Liver (tissue), 9 donors: Measurements from ENCODE around the gene PARD3B. TPM values are rescaled to one million over a fixed set of nuclear protein-coding genes. Genes with fewer than 3 reads are reported as not detected.

ENCODE experiments used
- DNase-seq: peaks from one replicate; pipeline ENCODE4 v3.0.0-alpha.2; 2017; ENCODE audit warnings: low spot score
- H3K27ac ChIP-seq, 2 donors: one replicate each; pipeline ENCODE4 v1.7.0; 2013; ENCODE audit warnings: inconsistent platforms in 2 of 2, low read length in 2 of 2, control low read depth in 1 of 2, low read depth in 1 of 2, mild to moderate bottlenecking in 1 of 2
- H3K27me3 ChIP-seq, 4 donors: one replicate each; pipeline versions ENCODE4 v1.6.1 to v1.7.0; 2013; ENCODE audit warnings: low read length in 3 of 4, inconsistent platforms in 1 of 4, mild to moderate bottlenecking in 1 of 4, moderate library complexity in 1 of 4; ENCODE audit not compliant: control insufficient read depth in 4 of 4, insufficient read depth in 4 of 4
- H3K36me3 ChIP-seq, 4 donors: one replicate each; pipeline versions ENCODE4 v1.6.1 to v1.7.0; 2013; ENCODE audit warnings: low read length in 3 of 4, mild to moderate bottlenecking in 3 of 4, low read depth in 1 of 4, moderate library complexity in 1 of 4; ENCODE audit not compliant: control insufficient read depth in 4 of 4, insufficient read depth in 3 of 4
- H3K4me1 ChIP-seq, 4 donors: one replicate each; pipeline versions ENCODE4 v1.6.1 to v1.7.0; 2013; ENCODE audit warnings: low read length in 3 of 4, mild to moderate bottlenecking in 3 of 4, moderate library complexity in 1 of 4; ENCODE audit not compliant: control insufficient read depth in 4 of 4, insufficient read depth in 4 of 4
- H3K4me3 ChIP-seq, 3 donors: one replicate each; pipeline versions ENCODE4 v1.6.1 to v1.7.0; 2013; ENCODE audit warnings: low read length in 3 of 3, control low read depth in 1 of 3, low read depth in 1 of 3, mild to moderate bottlenecking in 1 of 3
- H3K9ac ChIP-seq, 2 donors: one replicate each; pipeline ENCODE4 v1.7.0; 2013; ENCODE audit warnings: low read length in 2 of 2, mild to moderate bottlenecking in 2 of 2, moderate library complexity in 2 of 2, control low read depth in 1 of 2, low read depth in 1 of 2
- H3K9me3 ChIP-seq, 4 donors: one replicate each; pipeline versions ENCODE4 v1.6.1 to v1.7.0; 2013; ENCODE audit warnings: low read length in 3 of 4; ENCODE audit not compliant: control insufficient read depth in 4 of 4
- EGR1 ChIP-seq, 2 donors: IDR thresholded peaks; 2 replicates each; pipeline ENCODE4 v1.6.1; 2016 to 2018; ENCODE audit warnings: antibody characterized with exemption in 2 of 2, low read depth in 2 of 2
- FOXA1 ChIP-seq: IDR thresholded peaks from 2 replicates; pipeline ENCODE4 v1.6.1; 2016; ENCODE audit warnings: antibody characterized with exemption
- FOXA2 ChIP-seq: IDR thresholded peaks from 2 replicates; pipeline ENCODE4 v1.6.1; 2016; ENCODE audit warnings: antibody characterized with exemption
- GABPA ChIP-seq, 2 donors: IDR thresholded peaks in 1 of 2; conservative IDR thresholded peaks in 1 of 2; 2 replicates each; pipeline ENCODE4 v1.6.1; 2016; ENCODE audit warnings: antibody characterized with exemption in 2 of 2, mild to moderate bottlenecking in 1 of 2, moderate library complexity in 1 of 2
- HNF4A ChIP-seq, 2 donors: conservative IDR thresholded peaks; 2 replicates each; pipeline ENCODE4 v1.6.1; 2016; ENCODE audit warnings: antibody characterized with exemption in 2 of 2, mild to moderate bottlenecking in 2 of 2
- HNF4G ChIP-seq: IDR thresholded peaks from 2 replicates; pipeline ENCODE4 v1.6.1; 2016; ENCODE audit warnings: antibody characterized with exemption
- JUND ChIP-seq, 2 donors: IDR thresholded peaks; 2 replicates each; pipeline ENCODE4 v1.6.1; 2016; ENCODE audit warnings: antibody characterized with exemption in 2 of 2
- RAD21 ChIP-seq, 2 donors: IDR thresholded peaks; 2 replicates each; pipeline ENCODE4 v1.6.1; 2016; ENCODE audit warnings: antibody characterized with exemption in 2 of 2, mild to moderate bottlenecking in 2 of 2
- RXRA ChIP-seq, 2 donors: IDR thresholded peaks; 2 replicates each; pipeline ENCODE4 v1.6.1; 2017 to 2018; ENCODE audit warnings: antibody characterized with exemption in 2 of 2, mild to moderate bottlenecking in 1 of 2
- SP1 ChIP-seq: IDR thresholded peaks from 2 replicates; pipeline ENCODE4 v1.6.1; 2018; ENCODE audit warnings: antibody characterized with exemption, mild to moderate bottlenecking
- TAF1 ChIP-seq: conservative IDR thresholded peaks from 2 replicates; pipeline ENCODE4 v1.6.1; 2016; ENCODE audit warnings: antibody characterized with exemption, mild to moderate bottlenecking
- YY1 ChIP-seq: IDR thresholded peaks from 2 replicates; pipeline ENCODE4 v1.6.1; 2016; ENCODE audit warnings: antibody characterized with exemption, mild to moderate bottlenecking
- WGBS: extraction: QIAGEN DNeasy Blood & Tissue Kit; methylation state at CpG from one replicate; pipeline ENCODE4 v1.1.7; 2013; 5-methylcytosine and 5-hydroxymethylcytosine counted together
- polyA plus RNA-seq, 2 donors: library from polyadenylated mRNA; stranded (reverse) in 1 of 2; unstranded in 1 of 2; fragments of 200-250 nt in 1 of 2; fragments of >200 nt in 1 of 2; fragmentation: Nextera tagmentation in 1 of 2; extraction: Ambion mirVana in 1 of 2; gene quantifications; one replicate each; pipeline versions ENCODE4 v1.2.1 to v1.2.3, GENCODE V29; 2013 to 2015
- total RNA-seq, 2 donors: library from RNA; depleted of rRNA; stranded (reverse); fragments of >200 nt; gene quantifications; one replicate each; pipeline ENCODE4 v1.2.3, GENCODE V29; 2014
- TF ChIP-seq, protein P1 (sequence below): fragments of 150-350 bp; IDR thresholded peaks from 2 replicates; pipeline ENCODE4 v1.5.1; 2017; ENCODE audit warnings: improper control_type of control experiment, low read depth, low read length; ENCODE audit not compliant: missing input control
- TF ChIP-seq, protein P2 (sequence below): IDR thresholded peaks from 2 replicates; pipeline ENCODE4 v1.6.1; 2016; ENCODE audit warnings: antibody characterized with exemption, mild to moderate bottlenecking
- TF ChIP-seq, protein P3 (sequence below): IDR thresholded peaks from 2 replicates; pipeline ENCODE4 v1.6.1; 2016; ENCODE audit warnings: antibody characterized with exemption
- TF ChIP-seq, protein P4 (sequence below): IDR thresholded peaks from 2 replicates; pipeline ENCODE4 v1.6.1; 2016; ENCODE audit warnings: antibody characterized with exemption
- TF ChIP-seq, protein P5 (sequence below): IDR thresholded peaks from 2 replicates; pipeline ENCODE4 v1.6.1; 2016; ENCODE audit warnings: antibody characterized with exemption
- donor health status: healthy.
- donor health status: healthy.
- donor health status: healthy.
- donor health status: healthy.
- donor health status: healthy.

Gene PARD3B
- total and polyA plus RNA-seq, 4 donors, result 1.1 to 10.3 (median 3.7) TPM

DNA sequence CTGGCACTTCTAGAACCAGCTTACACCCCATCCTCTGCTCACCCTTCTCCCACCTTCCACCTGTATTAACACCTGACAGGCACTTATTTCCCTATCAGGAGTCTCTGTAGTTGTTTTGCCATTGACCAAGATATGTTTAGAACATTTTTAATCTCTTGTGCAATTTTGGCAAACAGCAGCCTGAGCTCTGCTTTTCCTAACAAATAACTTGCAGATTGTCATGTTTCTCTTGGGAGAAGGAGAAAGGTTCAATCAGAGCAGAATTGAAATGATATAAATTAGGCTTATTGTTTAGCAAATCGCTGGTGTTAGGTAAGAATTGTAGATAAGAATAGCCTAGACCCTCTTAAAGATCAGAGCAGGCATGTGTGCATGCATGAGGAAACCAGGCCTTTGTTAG is 225.5 kb downstream of the PARD3B start:
- no peaks in the 10 kb centered on the region for H3K4me1 ChIP-seq
- H3K9me3 ChIP-seq, result peaks cover 0 to 1% (median 0%) of the 10 kb centered on the region in 4 donors
- WGBS, result 82% methylated on average over 1 of the region's 1 CpG
- no peak overlapping the region for H3K27ac ChIP-seq
- no peak overlapping the region for H3K9ac ChIP-seq
- TF ChIP-seq FOXA2 (no peak), SP1 (no peak), RAD21 (IDR thresholded peaks at IDR 0.05) (no peak), HNF4G (no peak), FOXA1 (no peak), YY1 (no peak), EGR1 (IDR thresholded peaks at IDR 0.05; ENCODE audit: low read depth in 2 of 2) (no peak), TAF1 (no peak), HNF4A (conservative IDR thresholded peaks at IDR 0.05) (no peak), GABPA (IDR thresholded peaks at IDR 0.05 in 1 of 2, conservative IDR thresholded peaks at IDR 0.05 in 1 of 2) (no peak), RXRA (IDR thresholded peaks at IDR 0.05) (no peak), JUND (IDR thresholded peaks at IDR 0.05) (no peak)
- TF ChIP-seq, protein P1, sequence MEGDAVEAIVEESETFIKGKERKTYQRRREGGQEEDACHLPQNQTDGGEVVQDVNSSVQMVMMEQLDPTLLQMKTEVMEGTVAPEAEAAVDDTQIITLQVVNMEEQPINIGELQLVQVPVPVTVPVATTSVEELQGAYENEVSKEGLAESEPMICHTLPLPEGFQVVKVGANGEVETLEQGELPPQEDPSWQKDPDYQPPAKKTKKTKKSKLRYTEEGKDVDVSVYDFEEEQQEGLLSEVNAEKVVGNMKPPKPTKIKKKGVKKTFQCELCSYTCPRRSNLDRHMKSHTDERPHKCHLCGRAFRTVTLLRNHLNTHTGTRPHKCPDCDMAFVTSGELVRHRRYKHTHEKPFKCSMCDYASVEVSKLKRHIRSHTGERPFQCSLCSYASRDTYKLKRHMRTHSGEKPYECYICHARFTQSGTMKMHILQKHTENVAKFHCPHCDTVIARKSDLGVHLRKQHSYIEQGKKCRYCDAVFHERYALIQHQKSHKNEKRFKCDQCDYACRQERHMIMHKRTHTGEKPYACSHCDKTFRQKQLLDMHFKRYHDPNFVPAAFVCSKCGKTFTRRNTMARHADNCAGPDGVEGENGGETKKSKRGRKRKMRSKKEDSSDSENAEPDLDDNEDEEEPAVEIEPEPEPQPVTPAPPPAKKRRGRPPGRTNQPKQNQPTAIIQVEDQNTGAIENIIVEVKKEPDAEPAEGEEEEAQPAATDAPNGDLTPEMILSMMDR, result no peak
- TF ChIP-seq, protein P2, sequence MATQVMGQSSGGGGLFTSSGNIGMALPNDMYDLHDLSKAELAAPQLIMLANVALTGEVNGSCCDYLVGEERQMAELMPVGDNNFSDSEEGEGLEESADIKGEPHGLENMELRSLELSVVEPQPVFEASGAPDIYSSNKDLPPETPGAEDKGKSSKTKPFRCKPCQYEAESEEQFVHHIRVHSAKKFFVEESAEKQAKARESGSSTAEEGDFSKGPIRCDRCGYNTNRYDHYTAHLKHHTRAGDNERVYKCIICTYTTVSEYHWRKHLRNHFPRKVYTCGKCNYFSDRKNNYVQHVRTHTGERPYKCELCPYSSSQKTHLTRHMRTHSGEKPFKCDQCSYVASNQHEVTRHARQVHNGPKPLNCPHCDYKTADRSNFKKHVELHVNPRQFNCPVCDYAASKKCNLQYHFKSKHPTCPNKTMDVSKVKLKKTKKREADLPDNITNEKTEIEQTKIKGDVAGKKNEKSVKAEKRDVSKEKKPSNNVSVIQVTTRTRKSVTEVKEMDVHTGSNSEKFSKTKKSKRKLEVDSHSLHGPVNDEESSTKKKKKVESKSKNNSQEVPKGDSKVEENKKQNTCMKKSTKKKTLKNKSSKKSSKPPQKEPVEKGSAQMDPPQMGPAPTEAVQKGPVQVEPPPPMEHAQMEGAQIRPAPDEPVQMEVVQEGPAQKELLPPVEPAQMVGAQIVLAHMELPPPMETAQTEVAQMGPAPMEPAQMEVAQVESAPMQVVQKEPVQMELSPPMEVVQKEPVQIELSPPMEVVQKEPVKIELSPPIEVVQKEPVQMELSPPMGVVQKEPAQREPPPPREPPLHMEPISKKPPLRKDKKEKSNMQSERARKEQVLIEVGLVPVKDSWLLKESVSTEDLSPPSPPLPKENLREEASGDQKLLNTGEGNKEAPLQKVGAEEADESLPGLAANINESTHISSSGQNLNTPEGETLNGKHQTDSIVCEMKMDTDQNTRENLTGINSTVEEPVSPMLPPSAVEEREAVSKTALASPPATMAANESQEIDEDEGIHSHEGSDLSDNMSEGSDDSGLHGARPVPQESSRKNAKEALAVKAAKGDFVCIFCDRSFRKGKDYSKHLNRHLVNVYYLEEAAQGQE, result no peak
- TF ChIP-seq, protein P3, sequence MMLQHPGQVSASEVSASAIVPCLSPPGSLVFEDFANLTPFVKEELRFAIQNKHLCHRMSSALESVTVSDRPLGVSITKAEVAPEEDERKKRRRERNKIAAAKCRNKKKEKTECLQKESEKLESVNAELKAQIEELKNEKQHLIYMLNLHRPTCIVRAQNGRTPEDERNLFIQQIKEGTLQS, result no peak
- H3K4me3 ChIP-seq, result no peak overlapping the region
- no peak for DNase-seq
- H3K36me3 ChIP-seq, result no peaks in the 10 kb centered on the region
- no peaks in the 10 kb centered on the region for H3K27me3 ChIP-seq

DNA sequence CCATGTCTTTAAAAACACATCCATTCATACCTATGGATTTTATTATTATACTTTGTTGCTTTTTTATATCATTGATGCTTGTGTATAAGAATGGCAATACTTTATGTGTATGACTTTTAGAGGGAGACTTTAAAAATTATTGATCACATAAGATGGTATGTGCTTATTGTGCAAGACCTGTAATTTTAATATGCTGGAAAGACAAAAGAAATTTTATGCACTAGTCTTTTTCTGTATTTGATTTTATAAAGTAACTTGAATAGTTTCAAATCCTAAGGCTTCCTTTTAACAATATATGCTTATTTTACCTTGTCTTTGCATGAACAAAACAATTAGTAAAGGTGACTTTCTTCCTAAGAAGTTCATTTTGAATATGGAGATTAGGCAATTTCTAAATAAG is 226.4 kb downstream of the PARD3B start:
- no peaks in the 10 kb centered on the region for H3K36me3 ChIP-seq
- H3K27ac ChIP-seq, result no peak overlapping the region
- TF ChIP-seq RXRA (IDR thresholded peaks at IDR 0.05) (no peak), TAF1 (no peak), JUND (IDR thresholded peaks at IDR 0.05) (no peak), GABPA (IDR thresholded peaks at IDR 0.05 in 1 of 2, conservative IDR thresholded peaks at IDR 0.05 in 1 of 2) (no peak), EGR1 (IDR thresholded peaks at IDR 0.05; ENCODE audit: low read depth in 2 of 2) (no peak), SP1 (no peak), FOXA1 (no peak), YY1 (no peak), FOXA2 (no peak)
- TF ChIP-seq, protein P4, sequence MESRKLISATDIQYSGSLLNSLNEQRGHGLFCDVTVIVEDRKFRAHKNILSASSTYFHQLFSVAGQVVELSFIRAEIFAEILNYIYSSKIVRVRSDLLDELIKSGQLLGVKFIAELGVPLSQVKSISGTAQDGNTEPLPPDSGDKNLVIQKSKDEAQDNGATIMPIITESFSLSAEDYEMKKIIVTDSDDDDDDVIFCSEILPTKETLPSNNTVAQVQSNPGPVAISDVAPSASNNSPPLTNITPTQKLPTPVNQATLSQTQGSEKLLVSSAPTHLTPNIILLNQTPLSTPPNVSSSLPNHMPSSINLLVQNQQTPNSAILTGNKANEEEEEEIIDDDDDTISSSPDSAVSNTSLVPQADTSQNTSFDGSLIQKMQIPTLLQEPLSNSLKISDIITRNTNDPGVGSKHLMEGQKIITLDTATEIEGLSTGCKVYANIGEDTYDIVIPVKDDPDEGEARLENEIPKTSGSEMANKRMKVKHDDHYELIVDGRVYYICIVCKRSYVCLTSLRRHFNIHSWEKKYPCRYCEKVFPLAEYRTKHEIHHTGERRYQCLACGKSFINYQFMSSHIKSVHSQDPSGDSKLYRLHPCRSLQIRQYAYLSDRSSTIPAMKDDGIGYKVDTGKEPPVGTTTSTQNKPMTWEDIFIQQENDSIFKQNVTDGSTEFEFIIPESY, result no peak
- TF ChIP-seq, protein P1, result no peak
- TF ChIP-seq, protein P3, result no peak
- TF ChIP-seq, protein P2, result no peak
- TF ChIP-seq, protein P5, sequence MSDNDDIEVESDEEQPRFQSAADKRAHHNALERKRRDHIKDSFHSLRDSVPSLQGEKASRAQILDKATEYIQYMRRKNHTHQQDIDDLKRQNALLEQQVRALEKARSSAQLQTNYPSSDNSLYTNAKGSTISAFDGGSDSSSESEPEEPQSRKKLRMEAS, result no peak
- no peak overlapping the region for H3K9ac ChIP-seq
- H3K27me3 ChIP-seq, result no peaks in the 10 kb centered on the region
- H3K4me3 ChIP-seq, result no peak overlapping the region
- H3K4me1 ChIP-seq, result no peaks in the 10 kb centered on the region
- DNase-seq, result no peak
- no peaks in the 10 kb centered on the region for H3K9me3 ChIP-seq
